OCI-LY1 (cell line): Measurements from ENCODE around the gene POU6F2.

Experiments used
- CTCF ChIP-seq: fragments of 200-600 bp; sonication (generic), shearing (Covaris generic); IDR thresholded peaks from 2 replicates; pipeline ENCODE4 v1.5.1; 2017; ENCODE audit warnings: mild to moderate bottlenecking, antibody characterized with exemption, low read length, moderate library complexity, mixed read lengths
- EZH2 ChIP-seq: fragments of 200-600 bp; sonication (generic), shearing (Covaris generic); IDR thresholded peaks from 2 replicates; pipeline ENCODE4 v1.8.0; 2017; ENCODE audit warnings: borderline replicate concordance, mixed run types, mild to moderate bottlenecking, antibody characterized with exemption, low read length, moderate library complexity, mixed read lengths

GRCh38 chr7:39421661-39422060 lies 444.0 kb downstream of the POU6F2 start:
- no peak for TF ChIP-seq CTCF
- TF ChIP-seq EZH2, result no peak
